Measurements from ENCODE around the gene CEP63. TPM values are rescaled to one million over a fixed set of nuclear protein-coding genes. Genes with fewer than 3 reads are reported as not detected.

CEP63 gene
- total and polyA plus RNA-seq, 2 of the 8 experiments (the other 6 are each of a cell fraction or from before 2014, with no cell fraction given) = 5.3 to 18.2 TPM

DNA sequence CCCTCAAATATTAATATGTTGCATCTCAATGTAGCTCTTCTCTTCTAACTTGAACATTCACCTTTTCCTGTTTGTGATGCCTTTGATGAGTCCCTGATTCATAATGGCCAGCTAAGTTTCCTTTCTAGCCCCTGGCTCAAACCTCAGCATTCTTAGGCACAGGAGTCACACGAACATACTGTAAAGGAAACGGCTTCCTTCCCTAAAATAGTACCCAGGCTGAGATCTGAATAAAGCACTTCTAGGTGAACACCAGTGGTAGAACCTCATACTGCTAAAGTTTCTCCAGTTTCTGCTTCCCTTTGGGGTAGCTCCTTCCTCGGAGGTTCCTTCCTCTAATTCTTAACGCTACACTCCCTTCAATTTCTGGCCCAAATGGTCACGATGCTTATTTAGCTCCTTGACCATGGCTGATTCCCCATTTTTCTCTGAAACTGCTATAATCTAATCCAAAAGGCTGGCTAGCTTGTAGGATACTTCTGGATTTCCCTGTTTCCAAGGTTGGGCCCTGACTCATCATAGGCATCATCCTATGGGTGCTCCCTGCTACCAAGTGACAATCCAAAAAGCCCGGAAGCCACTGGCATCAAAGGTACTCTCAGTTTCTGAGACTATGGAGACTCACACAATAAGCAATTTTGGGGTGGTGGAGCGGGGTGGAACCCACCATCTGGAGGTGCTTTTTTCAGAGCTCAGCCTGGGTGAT, 2.5 kb upstream of the CEP63 start (continued):
- TF ChIP-seq, protein P1, sequence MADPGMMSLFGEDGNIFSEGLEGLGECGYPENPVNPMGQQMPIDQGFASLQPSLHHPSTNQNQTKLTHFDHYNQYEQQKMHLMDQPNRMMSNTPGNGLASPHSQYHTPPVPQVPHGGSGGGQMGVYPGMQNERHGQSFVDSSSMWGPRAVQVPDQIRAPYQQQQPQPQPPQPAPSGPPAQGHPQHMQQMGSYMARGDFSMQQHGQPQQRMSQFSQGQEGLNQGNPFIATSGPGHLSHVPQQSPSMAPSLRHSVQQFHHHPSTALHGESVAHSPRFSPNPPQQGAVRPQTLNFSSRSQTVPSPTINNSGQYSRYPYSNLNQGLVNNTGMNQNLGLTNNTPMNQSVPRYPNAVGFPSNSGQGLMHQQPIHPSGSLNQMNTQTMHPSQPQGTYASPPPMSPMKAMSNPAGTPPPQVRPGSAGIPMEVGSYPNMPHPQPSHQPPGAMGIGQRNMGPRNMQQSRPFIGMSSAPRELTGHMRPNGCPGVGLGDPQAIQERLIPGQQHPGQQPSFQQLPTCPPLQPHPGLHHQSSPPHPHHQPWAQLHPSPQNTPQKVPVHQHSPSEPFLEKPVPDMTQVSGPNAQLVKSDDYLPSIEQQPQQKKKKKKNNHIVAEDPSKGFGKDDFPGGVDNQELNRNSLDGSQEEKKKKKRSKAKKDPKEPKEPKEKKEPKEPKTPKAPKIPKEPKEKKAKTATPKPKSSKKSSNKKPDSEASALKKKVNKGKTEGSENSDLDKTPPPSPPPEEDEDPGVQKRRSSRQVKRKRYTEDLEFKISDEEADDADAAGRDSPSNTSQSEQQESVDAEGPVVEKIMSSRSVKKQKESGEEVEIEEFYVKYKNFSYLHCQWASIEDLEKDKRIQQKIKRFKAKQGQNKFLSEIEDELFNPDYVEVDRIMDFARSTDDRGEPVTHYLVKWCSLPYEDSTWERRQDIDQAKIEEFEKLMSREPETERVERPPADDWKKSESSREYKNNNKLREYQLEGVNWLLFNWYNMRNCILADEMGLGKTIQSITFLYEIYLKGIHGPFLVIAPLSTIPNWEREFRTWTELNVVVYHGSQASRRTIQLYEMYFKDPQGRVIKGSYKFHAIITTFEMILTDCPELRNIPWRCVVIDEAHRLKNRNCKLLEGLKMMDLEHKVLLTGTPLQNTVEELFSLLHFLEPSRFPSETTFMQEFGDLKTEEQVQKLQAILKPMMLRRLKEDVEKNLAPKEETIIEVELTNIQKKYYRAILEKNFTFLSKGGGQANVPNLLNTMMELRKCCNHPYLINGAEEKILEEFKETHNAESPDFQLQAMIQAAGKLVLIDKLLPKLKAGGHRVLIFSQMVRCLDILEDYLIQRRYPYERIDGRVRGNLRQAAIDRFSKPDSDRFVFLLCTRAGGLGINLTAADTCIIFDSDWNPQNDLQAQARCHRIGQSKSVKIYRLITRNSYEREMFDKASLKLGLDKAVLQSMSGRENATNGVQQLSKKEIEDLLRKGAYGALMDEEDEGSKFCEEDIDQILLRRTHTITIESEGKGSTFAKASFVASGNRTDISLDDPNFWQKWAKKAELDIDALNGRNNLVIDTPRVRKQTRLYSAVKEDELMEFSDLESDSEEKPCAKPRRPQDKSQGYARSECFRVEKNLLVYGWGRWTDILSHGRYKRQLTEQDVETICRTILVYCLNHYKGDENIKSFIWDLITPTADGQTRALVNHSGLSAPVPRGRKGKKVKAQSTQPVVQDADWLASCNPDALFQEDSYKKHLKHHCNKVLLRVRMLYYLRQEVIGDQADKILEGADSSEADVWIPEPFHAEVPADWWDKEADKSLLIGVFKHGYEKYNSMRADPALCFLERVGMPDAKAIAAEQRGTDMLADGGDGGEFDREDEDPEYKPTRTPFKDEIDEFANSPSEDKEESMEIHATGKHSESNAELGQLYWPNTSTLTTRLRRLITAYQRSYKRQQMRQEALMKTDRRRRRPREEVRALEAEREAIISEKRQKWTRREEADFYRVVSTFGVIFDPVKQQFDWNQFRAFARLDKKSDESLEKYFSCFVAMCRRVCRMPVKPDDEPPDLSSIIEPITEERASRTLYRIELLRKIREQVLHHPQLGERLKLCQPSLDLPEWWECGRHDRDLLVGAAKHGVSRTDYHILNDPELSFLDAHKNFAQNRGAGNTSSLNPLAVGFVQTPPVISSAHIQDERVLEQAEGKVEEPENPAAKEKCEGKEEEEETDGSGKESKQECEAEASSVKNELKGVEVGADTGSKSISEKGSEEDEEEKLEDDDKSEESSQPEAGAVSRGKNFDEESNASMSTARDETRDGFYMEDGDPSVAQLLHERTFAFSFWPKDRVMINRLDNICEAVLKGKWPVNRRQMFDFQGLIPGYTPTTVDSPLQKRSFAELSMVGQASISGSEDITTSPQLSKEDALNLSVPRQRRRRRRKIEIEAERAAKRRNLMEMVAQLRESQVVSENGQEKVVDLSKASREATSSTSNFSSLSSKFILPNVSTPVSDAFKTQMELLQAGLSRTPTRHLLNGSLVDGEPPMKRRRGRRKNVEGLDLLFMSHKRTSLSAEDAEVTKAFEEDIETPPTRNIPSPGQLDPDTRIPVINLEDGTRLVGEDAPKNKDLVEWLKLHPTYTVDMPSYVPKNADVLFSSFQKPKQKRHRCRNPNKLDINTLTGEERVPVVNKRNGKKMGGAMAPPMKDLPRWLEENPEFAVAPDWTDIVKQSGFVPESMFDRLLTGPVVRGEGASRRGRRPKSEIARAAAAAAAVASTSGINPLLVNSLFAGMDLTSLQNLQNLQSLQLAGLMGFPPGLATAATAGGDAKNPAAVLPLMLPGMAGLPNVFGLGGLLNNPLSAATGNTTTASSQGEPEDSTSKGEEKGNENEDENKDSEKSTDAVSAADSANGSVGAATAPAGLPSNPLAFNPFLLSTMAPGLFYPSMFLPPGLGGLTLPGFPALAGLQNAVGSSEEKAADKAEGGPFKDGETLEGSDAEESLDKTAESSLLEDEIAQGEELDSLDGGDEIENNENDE (IDR thresholded peaks at IDR 0.05; ENCODE audit: insufficient replicate concordance, low read length) = no peak
- TF ChIP-seq RXRA (IDR thresholded peaks at IDR 0.05; ENCODE audit: insufficient read depth, low read depth, low read length) (no peak), NANOG (IDR thresholded peaks at IDR 0.05; ENCODE audit: insufficient read depth, low read depth, low read length, poor library complexity, severe bottlenecking) (no peak), SIN3A (conservative IDR thresholded peaks at IDR 0.05 in 1 of 2, IDR thresholded peaks at IDR 0.05 in 1 of 2; ENCODE audit: low read depth in 1 of 2, low read length in 2 of 2) (no peak), GTF2F1 (IDR thresholded peaks at IDR 0.05; ENCODE audit: borderline replicate concordance, low read depth, low read length) (no peak), SP1 (IDR thresholded peaks at IDR 0.05; ENCODE audit: low read depth, low read length) (no peak), RFX5 (IDR thresholded peaks at IDR 0.05; ENCODE audit: borderline replicate concordance, low read depth, low read length) (no peak)
- TF ChIP-seq, protein P2, sequence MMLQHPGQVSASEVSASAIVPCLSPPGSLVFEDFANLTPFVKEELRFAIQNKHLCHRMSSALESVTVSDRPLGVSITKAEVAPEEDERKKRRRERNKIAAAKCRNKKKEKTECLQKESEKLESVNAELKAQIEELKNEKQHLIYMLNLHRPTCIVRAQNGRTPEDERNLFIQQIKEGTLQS (IDR thresholded peaks at IDR 0.05; ENCODE audit: insufficient read depth, low read depth, low read length) = no peak

All from H1 (cell line).